IMR-90 (cell line): Measurements from ENCODE around the gene PDCD6IP. TPM values are rescaled to one million over a fixed set of nuclear protein-coding genes. Genes with fewer than 3 reads are reported as not detected.

Experiments
- ATAC-seq: fragments of 200-7000 bp; cut with Tn5 transposase; 2 replicates; pipeline ENCODE4 v1.9.1; 2020; ENCODE audit warnings: low read depth, mild to moderate bottlenecking, moderate library complexity
- BruUV-seq: library from RNA; stranded (reverse); fragments of 400-500 nt; replicated peaks from 2 replicates; lab custom pipeline; 2021; lab: Mats Ljungman, UMichigan
- CTCF ChIA-PET: fragments of 300-600 bp; formaldehyde crosslinking; extraction: SDS; loops from one replicate; lab custom pipeline; 2021; ENCODE audit warnings: antibody characterized with exemption; lab: Yijun Ruan, JAX
- POLR2A ChIA-PET: fragments of 300-600 bp; sonication (Branson Sonifier 250); formaldehyde crosslinking; loops from one replicate; lab custom pipeline; 2022; ENCODE audit warnings: antibody characterized with exemption; ENCODE audit not compliant: unreplicated experiment; lab: Charles Lee
- DNase-seq: peaks from one replicate; pipeline ENCODE4 v3.0.0; 2013
- H2AFZ ChIP-seq: replicated peaks from 2 replicates; pipeline ENCODE3; 2013; ENCODE audit warnings: low read length, mild to moderate bottlenecking; ENCODE audit not compliant: poor library complexity
- H2AK5ac ChIP-seq: 2 replicates; pipeline ENCODE4 v1.6.1; 2013; ENCODE audit warnings: low read depth, low read length, inconsistent platforms
- H2AK9ac ChIP-seq: replicated peaks from 2 replicates; pipeline ENCODE3; 2013; ENCODE audit warnings: mild to moderate bottlenecking, low read depth, low read length, moderate library complexity; ENCODE audit not compliant: poor library complexity
- H2BK120ac ChIP-seq: 2 replicates; pipeline ENCODE4 v1.6.1; 2013; ENCODE audit warnings: low read depth, low read length, inconsistent platforms
- H2BK15ac ChIP-seq: 3 replicates; pipeline ENCODE4 v1.6.1; 2013; ENCODE audit warnings: low read depth, low read length, inconsistent platforms
- H2BK20ac ChIP-seq: 2 replicates; pipeline ENCODE4 v1.6.1; 2013; ENCODE audit warnings: low read depth, mild to moderate bottlenecking, inconsistent platforms, low read length, moderate library complexity
- H2BK5ac ChIP-seq: 2 replicates; pipeline ENCODE4 v1.6.1; 2013; ENCODE audit warnings: mild to moderate bottlenecking, low read depth, low read length, inconsistent platforms; ENCODE audit not compliant: poor library complexity, severe bottlenecking
- H3K14ac ChIP-seq: replicated peaks from 2 replicates; pipeline ENCODE4 v1.6.1; 2013; ENCODE audit warnings: low read depth, low read length, inconsistent platforms
- H3K18ac ChIP-seq: 2 replicates; pipeline ENCODE4 v1.6.1; 2013; ENCODE audit warnings: low read depth, low read length, control low read depth
- H3K23ac ChIP-seq: 2 replicates; pipeline ENCODE4 v1.6.1; 2013; ENCODE audit warnings: low read depth, low read length, inconsistent platforms
- H3K27ac ChIP-seq: 2 replicates; pipeline ENCODE4 v1.5.1; 2013; ENCODE audit warnings: mild to moderate bottlenecking, control low read depth, low read length; ENCODE audit not compliant: insufficient read depth
- H3K27me3 ChIP-seq: 2 replicates; pipeline ENCODE4 v1.6.1; 2013; ENCODE audit warnings: low read length; ENCODE audit not compliant: control insufficient read depth, insufficient read depth
- H3K36me3 ChIP-seq: 2 replicates; pipeline ENCODE4 v1.6.1; 2013; ENCODE audit warnings: low read length, mixed read lengths; ENCODE audit not compliant: control insufficient read depth, insufficient read depth
- H3K4ac ChIP-seq: 2 replicates; pipeline ENCODE4 v1.6.1; 2013; ENCODE audit warnings: low read depth, low read length, inconsistent platforms
- H3K4me1 ChIP-seq: 2 replicates; pipeline ENCODE4 v1.6.1; 2013; ENCODE audit warnings: low read length, mixed read lengths; ENCODE audit not compliant: control insufficient read depth, insufficient read depth
- H3K4me2 ChIP-seq: 2 replicates; pipeline ENCODE4 v1.6.1; 2013; ENCODE audit warnings: low read depth, mild to moderate bottlenecking, control low read depth, low read length, moderate library complexity
- H3K4me3 ChIP-seq: 2 replicates; pipeline ENCODE4 v1.5.1; 2013; ENCODE audit warnings: low read depth, mild to moderate bottlenecking, control low read depth, low read length, moderate library complexity; ENCODE audit not compliant: insufficient read depth
- H3K56ac ChIP-seq: 2 replicates; pipeline ENCODE4 v1.6.1; 2013; ENCODE audit warnings: low read length, inconsistent platforms; ENCODE audit not compliant: insufficient read depth; ENCODE audit errors: extremely low read depth
- H3K79me1 ChIP-seq, 2 experiments: 2 replicates each; pipeline ENCODE4 v1.6.1; 2013; ENCODE audit warnings: low read length in 2 of 2, inconsistent platforms in 1 of 2, low read depth in 1 of 2
- H3K9ac ChIP-seq: 2 replicates; pipeline ENCODE4 v1.6.1; 2013; ENCODE audit warnings: low read depth, low read length, control low read depth
- H3K9me1 ChIP-seq: 2 replicates; pipeline ENCODE4 v1.6.1; 2013; ENCODE audit warnings: low read length, inconsistent platforms; ENCODE audit not compliant: insufficient read depth
- H3K9me3 ChIP-seq: 2 replicates; pipeline ENCODE4 v1.6.1; 2013; ENCODE audit warnings: low read length; ENCODE audit not compliant: control insufficient read depth, insufficient read depth
- H4K20me1 ChIP-seq: 2 replicates; pipeline ENCODE4 v1.6.1; 2013; ENCODE audit warnings: low read length, inconsistent platforms; ENCODE audit not compliant: insufficient read depth
- H4K5ac ChIP-seq: 2 replicates; pipeline ENCODE4 v1.6.1; 2013; ENCODE audit warnings: mild to moderate bottlenecking, low read depth, low read length, control low read depth
- H4K8ac ChIP-seq, 2 experiments: 2 replicates each; pipeline ENCODE4 v1.6.1; 2013; ENCODE audit warnings: low read depth in 2 of 2, low read length in 2 of 2, control low read depth in 1 of 2, inconsistent platforms in 1 of 2
- H4K91ac ChIP-seq: 2 replicates; pipeline ENCODE4 v1.6.1; 2013; ENCODE audit warnings: low read depth, low read length, inconsistent platforms; ENCODE audit not compliant: insufficient read depth
- BHLHE40 ChIP-seq: fragments of 150-350 bp; IDR thresholded peaks from 2 replicates; pipeline ENCODE4 v1.6.1; 2016; ENCODE audit warnings: mild to moderate bottlenecking, low read depth, low read length
- CEBPB ChIP-seq: IDR thresholded peaks from 2 replicates; pipeline ENCODE4 v1.6.1; 2012; ENCODE audit warnings: low read depth, low read length, improper control_type of control experiment
- CHD1 ChIP-seq: IDR thresholded peaks from 2 replicates; pipeline ENCODE4 v1.6.1; 2012; ENCODE audit warnings: low read depth, low read length, improper control_type of control experiment
- ELK1 ChIP-seq: fragments of 150-350 bp; IDR thresholded peaks from 2 replicates; pipeline ENCODE4 v1.6.1; 2016; ENCODE audit warnings: low read depth, mild to moderate bottlenecking, low read length, moderate library complexity, borderline replicate concordance
- MXI1 ChIP-seq: IDR thresholded peaks from 2 replicates; pipeline ENCODE4 v1.6.1; 2012; ENCODE audit warnings: low read depth, mild to moderate bottlenecking, low read length, moderate library complexity, borderline replicate concordance
- NFE2L2 ChIP-seq: fragments of 150-350 bp; IDR thresholded peaks from 2 replicates; pipeline ENCODE4 v1.6.1; 2016; ENCODE audit warnings: low read depth, mild to moderate bottlenecking, low read length
- POLR2A ChIP-seq: IDR thresholded peaks from 2 replicates; pipeline ENCODE4 v1.6.1; 2012; ENCODE audit warnings: mild to moderate bottlenecking, low read depth, low read length
- SMC3 ChIP-seq: fragments of 150-350 bp; IDR thresholded peaks from 2 replicates; pipeline ENCODE4 v1.6.1; 2016; ENCODE audit warnings: low read depth, mild to moderate bottlenecking, antibody characterized with exemption, low read length, moderate library complexity
- WGBS, 2 experiments: methylation state at CpG; one replicate each; pipeline versions ENCODE4 v1.1.5 to v1.1.7; 2013; ENCODE audit warnings: missing lambda C conversion rate in 2 of 2; ENCODE audit not compliant: insufficient read length in 1 of 2; ENCODE audit errors: extremely low coverage in 2 of 2; 5-methylcytosine and 5-hydroxymethylcytosine counted together
- dilution Hi-C: fragments of 300-500 bp; cut with HindIII; formaldehyde crosslinking; loops from one replicate; pipeline ENCODE4 v1.14.3; 2018; ENCODE audit warnings: low sequenced_read_pairs; ENCODE audit not compliant: unreplicated experiment
- in situ Hi-C: fragments of 300-500 bp; cut with MboI; formaldehyde crosslinking; loops from 3 replicates; pipeline ENCODE4 v1.14.3; 2019; ENCODE audit warnings: low sequenced_read_pairs, inconsistent platforms, mixed read lengths
- intact Hi-C: fragments of 100-400 bp; cut with micrococcal nuclease; formaldehyde crosslinking; loops from 2 replicates; pipeline ENCODE4 v1.10.0; 2022
- polyA plus RNA-seq, 3 experiments: library from polyadenylated mRNA; depleted of rRNA; stranded (reverse); fragments of >200 nt; gene quantifications; 2 replicates each; pipeline ENCODE4 v1.2.3, GENCODE V29; 2012; ENCODE audit warnings: low replicate concordance in 1 of 3
- total RNA-seq: library from RNA; depleted of rRNA; stranded (reverse); fragments of >200 nt; gene quantifications from 2 replicates; pipeline ENCODE4 v1.2.3, GENCODE V29; 2012

The PDCD6IP gene
- total and polyA plus RNA-seq, 2 of the 4 experiments (the other 2 are of a cell fraction), result 68.1 to 78.3 TPM

- CTCF ChIA-PET, result no interaction called here
- POLR2A ChIA-PET, result no interaction called here
- Histone ChIP-seq H3K36me3 (no peaks in the 10 kb centered on the region), H2AFZ (no peak overlapping the region), H3K18ac (no peak overlapping the region), H4K8ac (no peak overlapping the region), H2BK20ac (no peak overlapping the region), H3K9me3 (0 out of 2 replicates have a peak, but pooled peaks cover 1% of the 10 kb centered on the region), H2AK9ac (no peak overlapping the region), H3K79me1 (no peaks in the 10 kb centered on the region), H3K27ac (no peak overlapping the region), H3K9ac (no peak overlapping the region), H2BK15ac (no peak overlapping the region), H3K27me3 (peaks cover 5% of the 10 kb centered on the region; the same call in 1 of the 2 replicates), H3K9me1 (no peaks in the 10 kb centered on the region), H2AK5ac (no peak overlapping the region), H3K4me1 (peaks cover 2% of the 10 kb centered on the region; the same call in 1 of the 2 replicates), H3K4ac (no peak overlapping the region), H2BK5ac (no peak overlapping the region), H2BK120ac (no peak overlapping the region), H4K20me1 (no peaks in the 10 kb centered on the region), H3K4me3 (no peak overlapping the region), H3K14ac (no peak overlapping the region), H4K91ac (no peak overlapping the region), H3K23ac (no peak overlapping the region), H4K5ac (no peak overlapping the region), H3K4me2 (no peak overlapping the region), H3K56ac (no peak overlapping the region)
- TF ChIP-seq BHLHE40, result no peak
- no peak for TF ChIP-seq CHD1
- no peak for TF ChIP-seq ELK1
- no peak for TF ChIP-seq SMC3
- no peak for TF ChIP-seq POLR2A
- no peak for TF ChIP-seq MXI1
- TF ChIP-seq CEBPB, result no peak
- TF ChIP-seq NFE2L2, result no peak
- no peak for DNase-seq
- intact Hi-C loops, result no loop called here
- in situ Hi-C loops, result no loop called here
- no peak for ATAC-seq
- dilution Hi-C loops, result no loop called here
- 33% methylated on average over 1 of the region's 2 CpGs; no CpG with 5 or more reads in 1 of the 2 experiments for WGBS, 2 experiments
- BruUV-seq, result no TSS peak
Observed at GRCh38 chr3:33898901-33899300, 100.5 kb downstream of the PDCD6IP start.
